DOHH2 (cell line): ENCODE measurements around the gene RHOT1.

Experiments used
- EZH2phosphoT487 ChIP-seq: fragments of 200-600 bp; sonication (generic); IDR thresholded peaks from 2 replicates; pipeline ENCODE4 v1.6.1; 2017; ENCODE audit warnings: borderline replicate concordance, mild to moderate bottlenecking, antibody characterized with exemption, low read length, moderate library complexity, mixed read lengths
- TF ChIP-seq, protein P1 (sequence below): fragments of 200-600 bp; sonication (generic); IDR thresholded peaks from one replicate; pipeline ENCODE4 v1.5.1; 2014; ENCODE audit warnings: antibody characterized with exemption, mild to moderate bottlenecking, low read depth, low read length; ENCODE audit not compliant: poor library complexity, severe bottlenecking

- TF ChIP-seq, protein P1, sequence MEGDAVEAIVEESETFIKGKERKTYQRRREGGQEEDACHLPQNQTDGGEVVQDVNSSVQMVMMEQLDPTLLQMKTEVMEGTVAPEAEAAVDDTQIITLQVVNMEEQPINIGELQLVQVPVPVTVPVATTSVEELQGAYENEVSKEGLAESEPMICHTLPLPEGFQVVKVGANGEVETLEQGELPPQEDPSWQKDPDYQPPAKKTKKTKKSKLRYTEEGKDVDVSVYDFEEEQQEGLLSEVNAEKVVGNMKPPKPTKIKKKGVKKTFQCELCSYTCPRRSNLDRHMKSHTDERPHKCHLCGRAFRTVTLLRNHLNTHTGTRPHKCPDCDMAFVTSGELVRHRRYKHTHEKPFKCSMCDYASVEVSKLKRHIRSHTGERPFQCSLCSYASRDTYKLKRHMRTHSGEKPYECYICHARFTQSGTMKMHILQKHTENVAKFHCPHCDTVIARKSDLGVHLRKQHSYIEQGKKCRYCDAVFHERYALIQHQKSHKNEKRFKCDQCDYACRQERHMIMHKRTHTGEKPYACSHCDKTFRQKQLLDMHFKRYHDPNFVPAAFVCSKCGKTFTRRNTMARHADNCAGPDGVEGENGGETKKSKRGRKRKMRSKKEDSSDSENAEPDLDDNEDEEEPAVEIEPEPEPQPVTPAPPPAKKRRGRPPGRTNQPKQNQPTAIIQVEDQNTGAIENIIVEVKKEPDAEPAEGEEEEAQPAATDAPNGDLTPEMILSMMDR = no peak
- TF ChIP-seq EZH2phosphoT487 = no peak
Measured at GRCh38 chr17:32274643-32275042, 132.3 kb downstream of the RHOT1 start.
